ENCODE measurements around the gene DNTT. TPM values are rescaled to one million over a fixed set of nuclear protein-coding genes. Genes with fewer than 3 reads are reported as not detected.

DNTT gene
- total RNA-seq, 1 donor from 2014 or later = not detected

- no peak within 1 kb of the TSS for H3K4me3 Mint-ChIP-seq (ENCODE audit: low read depth)
- no peak for DNase-seq (ENCODE audit: low spot score, unreplicated experiment)
- no peaks in the 10 kb centered on the region for H3K4me1 Mint-ChIP-seq (ENCODE audit: low read depth)
- H3K27me3 Mint-ChIP-seq = peaks cover 4% of the 10 kb centered on the region
- H3K36me3 Mint-ChIP-seq (ENCODE audit: insufficient read depth) = no peaks in the 10 kb centered on the region
- H3K27ac Mint-ChIP-seq = no peak within 1 kb of the TSS
- H3K9me3 Mint-ChIP-seq (ENCODE audit: low read depth) = no peaks in the 10 kb centered on the region
- no peak for TF ChIP-seq CTCF (IDR thresholded peaks at IDR 0.05; ENCODE audit: unreplicated experiment)
These were observed 54.8 kb downstream of the DNTT start, which contains the start of gene OPALIN for GRCh38 chr10:96358851-96359540. TSS of gene OPALIN (minus strand) at chr10:96359002. CDS start at chr10:96358896, 106 bp downstream.

GRCh38 chr10:96359616-96360015 lies 55.4 kb downstream of the DNTT start:
- Mint-ChIP-seq H3K36me3 (ENCODE audit: insufficient read depth) (no peaks in the 10 kb centered on the region), H3K27ac (no peak overlapping the region), H3K4me3 (ENCODE audit: low read depth) (no peak overlapping the region), H3K4me1 (ENCODE audit: low read depth) (no peaks in the 10 kb centered on the region), H3K9me3 (ENCODE audit: low read depth) (no peaks in the 10 kb centered on the region), H3K27me3 (peaks cover 4% of the 10 kb centered on the region)
- no peak for DNase-seq (ENCODE audit: low spot score, unreplicated experiment)
- TF ChIP-seq CTCF (IDR thresholded peaks at IDR 0.05; ENCODE audit: unreplicated experiment) = no peak

- peaks cover 4% of the 10 kb centered on the region for H3K27me3 Mint-ChIP-seq
- H3K9me3 Mint-ChIP-seq (ENCODE audit: low read depth) = no peaks in the 10 kb centered on the region
- DNase-seq (ENCODE audit: low spot score, unreplicated experiment) = no peak
- H3K36me3 Mint-ChIP-seq (ENCODE audit: insufficient read depth) = no peaks in the 10 kb centered on the region
- no peak for TF ChIP-seq CTCF (IDR thresholded peaks at IDR 0.05; ENCODE audit: unreplicated experiment)
- peak overlapping the region; percentile 71 for H3K27ac Mint-ChIP-seq
- H3K4me3 Mint-ChIP-seq (ENCODE audit: low read depth) = no peak overlapping the region
- H3K4me1 Mint-ChIP-seq (ENCODE audit: low read depth) = peaks cover 6% of the 10 kb centered on the region
These were observed 56.1 kb downstream of the DNTT start for GRCh38 chr10:96360331-96360730.

GRCh38 chr10:96360766-96361165 lies 56.5 kb downstream of the DNTT start:
- H3K36me3 Mint-ChIP-seq (ENCODE audit: insufficient read depth) = no peaks in the 10 kb centered on the region
- no peaks in the 10 kb centered on the region for H3K9me3 Mint-ChIP-seq (ENCODE audit: low read depth)
- no peak for DNase-seq (ENCODE audit: low spot score, unreplicated experiment)
- TF ChIP-seq CTCF (IDR thresholded peaks at IDR 0.05; ENCODE audit: unreplicated experiment) = no peak
- no peak overlapping the region for H3K27ac Mint-ChIP-seq
- no peak overlapping the region for H3K4me3 Mint-ChIP-seq (ENCODE audit: low read depth)
- H3K4me1 Mint-ChIP-seq (ENCODE audit: low read depth) = peaks cover 7% of the 10 kb centered on the region
- H3K27me3 Mint-ChIP-seq = peaks cover 4% of the 10 kb centered on the region

GRCh38 chr10:96365571-96365970 lies 61.3 kb downstream of the DNTT start:
- no peak for DNase-seq (ENCODE audit: low spot score, unreplicated experiment)
- Mint-ChIP-seq H3K4me3 (ENCODE audit: low read depth) (no peak overlapping the region), H3K27me3 (no peaks in the 10 kb centered on the region), H3K4me1 (ENCODE audit: low read depth) (peaks cover 14% of the 10 kb centered on the region), H3K36me3 (ENCODE audit: insufficient read depth) (no peaks in the 10 kb centered on the region), H3K9me3 (ENCODE audit: low read depth) (no peaks in the 10 kb centered on the region), H3K27ac (no peak overlapping the region)
- no peak for TF ChIP-seq CTCF (IDR thresholded peaks at IDR 0.05; ENCODE audit: unreplicated experiment)
